CD4-positive, alpha-beta T cell (primary cell): Measurements from ENCODE around the gene GALNT2. TPM values are rescaled to one million over a fixed set of nuclear protein-coding genes. Genes with fewer than 3 reads are reported as not detected.

Experiments
- ATAC-seq: fragments of 200-7000 bp; cut with Tn5 transposase; one replicate; pipeline ENCODE4 v1.10.0; 2022; ENCODE audit warnings: mild to moderate bottlenecking; ENCODE audit not compliant: poor library complexity
- CTCF ChIA-PET: fragments of 350-600 bp; sonication (Branson Sonifier 250); formaldehyde crosslinking; loops from one replicate; lab custom pipeline; 2021; ENCODE audit warnings: antibody characterized with exemption, inconsistent platforms; lab: Charles Lee
- POLR2A ChIA-PET: fragments of 350-600 bp; sonication (Branson Sonifier 250); formaldehyde crosslinking; loops from one replicate; lab custom pipeline; 2021; ENCODE audit warnings: antibody characterized with exemption, inconsistent platforms; lab: Charles Lee
- DNase-seq, 14 experiments: peaks; one replicate each; pipeline ENCODE4 v3.0.0-alpha.2; 2013 to 2020; ENCODE audit warnings: mixed read lengths in 2 of 14
- H3K27ac ChIP-seq, 2 donors: one replicate each; pipeline versions ENCODE4 v1.5.1 to v1.7.0; 2013; ENCODE audit warnings: low read length in 2 of 2, low read depth in 1 of 2, mild to moderate bottlenecking in 1 of 2
- H3K27me3 ChIP-seq, 2 experiments: 1 replicate in 1 of 2; 2 replicates in 1 of 2; pipeline versions ENCODE4 v1.6.1 to v1.7.0; 2013; ENCODE audit warnings: low read length in 2 of 2, control low read depth in 1 of 2, mild to moderate bottlenecking in 1 of 2, moderate library complexity in 1 of 2; ENCODE audit not compliant: insufficient read depth in 2 of 2, control insufficient read depth in 1 of 2
- H3K36me3 ChIP-seq: one replicate; pipeline ENCODE4 v1.6.1; 2013; ENCODE audit warnings: low read length, control low read depth; ENCODE audit not compliant: insufficient read depth
- H3K4me1 ChIP-seq: one replicate; pipeline ENCODE4 v1.6.1; 2013; ENCODE audit warnings: low read length, control low read depth; ENCODE audit not compliant: insufficient read depth
- H3K4me3 ChIP-seq: one replicate; pipeline ENCODE4 v1.5.1; 2013; ENCODE audit warnings: mild to moderate bottlenecking, low read length, moderate library complexity
- H3K9me3 ChIP-seq, 2 experiments: 1 replicate in 1 of 2; 2 replicates in 1 of 2; pipeline versions ENCODE4 v1.6.1 to v1.7.0; 2013; ENCODE audit warnings: low read length in 2 of 2, mild to moderate bottlenecking in 2 of 2, control low read depth in 1 of 2, moderate library complexity in 1 of 2; ENCODE audit not compliant: control insufficient read depth in 1 of 2, insufficient read depth in 1 of 2
- H3K27ac Mint-ChIP-seq: one replicate; pipeline ENCODE4 v1.8.0; 2020; ENCODE audit warnings: mixed read lengths
- H3K27me3 Mint-ChIP-seq: one replicate; pipeline ENCODE4 v1.8.0; 2021; ENCODE audit warnings: mixed read lengths
- H3K36me3 Mint-ChIP-seq: one replicate; pipeline ENCODE4 v1.8.0; 2021; ENCODE audit warnings: low read depth, mixed read lengths
- H3K4me1 Mint-ChIP-seq: one replicate; pipeline ENCODE4 v1.8.0; 2021; ENCODE audit warnings: low read depth, mixed read lengths
- H3K4me3 Mint-ChIP-seq: one replicate; pipeline ENCODE4 v1.8.0; 2020; ENCODE audit warnings: mild to moderate bottlenecking, mixed read lengths
- H3K9me3 Mint-ChIP-seq: one replicate; pipeline ENCODE4 v1.8.0; 2020; ENCODE audit warnings: mixed read lengths
- CTCF ChIP-seq: fragments of 200-600 bp; IDR thresholded peaks from one replicate; pipeline ENCODE4 v1.8.0; 2022; ENCODE audit warnings: antibody characterized with exemption, mild to moderate bottlenecking
- intact Hi-C, 2 experiments: fragments of 100-400 bp; cut with DNase I in 1 of 2; cut with micrococcal nuclease in 1 of 2; formaldehyde crosslinking; loops; one replicate each; pipeline versions ENCODE4 v1.15.1 to v1.9.0; 2023 to 2025; cut with DNase I, micrococcal nuclease
- total RNA-seq, 174 experiments: library from RNA in 2 of 174; stranded (reverse) in 2 of 174; gene quantifications; one replicate each; pipeline ENCODE4 v1.2.3 and lab custom pipeline; 2021 to 2026

Gene GALNT2
- total RNA-seq, 2 experiments from 2014 or later = 11.0 to 11.4 TPM

GRCh38 chr1:230212405-230212936 lies 145.4 kb downstream of the GALNT2 start:
- no peaks in the 10 kb centered on the region for H3K9me3 Mint-ChIP-seq
- CTCF ChIA-PET = no interaction called here
- TF ChIP-seq CTCF = no peak
- peaks cover 10% of the 10 kb centered on the region for H3K4me1 ChIP-seq
- ATAC-seq (no peak), DNase-seq (peak in 2 of 14 experiments; percentile 21 to 31)
- H3K27ac Mint-ChIP-seq = peak overlapping the region; percentile 19
- H3K27me3 Mint-ChIP-seq = no peaks in the 10 kb centered on the region
- no peak overlapping the region for H3K27ac ChIP-seq
- POLR2A ChIA-PET = no interaction called here
- H3K4me1 Mint-ChIP-seq = peaks cover 35% of the 10 kb centered on the region
- peaks cover 0 to 4% of the 10 kb centered on the region in 2 experiments for H3K9me3 ChIP-seq
- intact Hi-C loops = no loop called here
- H3K27me3 ChIP-seq = no peaks in the 10 kb centered on the region
- H3K4me3 ChIP-seq = no peak overlapping the region
- peaks cover 4% of the 10 kb centered on the region for H3K36me3 Mint-ChIP-seq
- H3K4me3 Mint-ChIP-seq = no peak overlapping the region
- no peaks in the 10 kb centered on the region for H3K36me3 ChIP-seq

GRCh38 chr1:230215031-230215430 lies 148.0 kb downstream of the GALNT2 start:
- Mint-ChIP-seq H3K27ac (no peak overlapping the region), H3K4me3 (no peak overlapping the region), H3K27me3 (no peaks in the 10 kb centered on the region), H3K36me3 (peaks cover 4% of the 10 kb centered on the region), H3K9me3 (no peaks in the 10 kb centered on the region), H3K4me1 (peaks cover 21% of the 10 kb centered on the region)
- H3K4me3 ChIP-seq = no peak overlapping the region
- H3K9me3 ChIP-seq = peaks cover 0 to 4% of the 10 kb centered on the region in 2 experiments
- CTCF ChIA-PET = no interaction called here
- ATAC-seq (no peak), DNase-seq (no peak)
- peaks cover 7% of the 10 kb centered on the region for H3K4me1 ChIP-seq
- H3K27me3 ChIP-seq = no peaks in the 10 kb centered on the region
- no peaks in the 10 kb centered on the region for H3K36me3 ChIP-seq
- H3K27ac ChIP-seq = no peak overlapping the region
- POLR2A ChIA-PET = no interaction called here
- intact Hi-C loops = no loop called here
- no peak for TF ChIP-seq CTCF

- DNase-seq = no peak
These were observed 148.5 kb downstream of the GALNT2 start for GRCh38 chr1:230215529-230215928.

More at GRCh38 chr1:230215529-230215928, 148.5 kb downstream of the GALNT2 start:
- ChIA-PET POLR2A (no interaction called here), CTCF (no interaction called here)
- H3K27me3 ChIP-seq = no peaks in the 10 kb centered on the region
- TF ChIP-seq CTCF = no peak
- Mint-ChIP-seq H3K27me3 (no peaks in the 10 kb centered on the region), H3K9me3 (no peaks in the 10 kb centered on the region), H3K4me1 (peaks cover 21% of the 10 kb centered on the region), H3K27ac (no peak overlapping the region), H3K36me3 (peaks cover 4% of the 10 kb centered on the region), H3K4me3 (no peak overlapping the region)
- no peak overlapping the region for H3K27ac ChIP-seq
- H3K9me3 ChIP-seq = peaks cover 0 to 4% of the 10 kb centered on the region in 2 experiments
- no peak for ATAC-seq
- intact Hi-C loops = no loop called here
- H3K4me1 ChIP-seq = peaks cover 7% of the 10 kb centered on the region
- no peaks in the 10 kb centered on the region for H3K36me3 ChIP-seq
- H3K4me3 ChIP-seq = no peak overlapping the region
